ENCODE measurements around the gene RNF125.
A peak's percentile ranks its signal among the peaks of the same experiment; 100 is the strongest.
"Not testable (repeated sequence)": the region's sequence is repeated elsewhere in the genome, so short reads cannot be mapped to it uniquely, and the experiment has no call there.

Gene RNF125

GRCh38 chr18:32018331-32019250 is at the start of gene RNF125:
TSS of gene RNF125 (plus strand) at chr18:32018825. CDS start at chr18:32018864, 39 bp downstream.
- peak; percentile 78 for DNase-seq (ENCODE audit: insufficient read length, low spot score)
- peak; percentile 87 for FAIRE-seq

- FAIRE-seq (no peak), DNase-seq (ENCODE audit: insufficient read length, low spot score) (no peak)
Measured at GRCh38 chr18:31970617-31971016, 48.0 kb upstream of the RNF125 start.

DNA sequence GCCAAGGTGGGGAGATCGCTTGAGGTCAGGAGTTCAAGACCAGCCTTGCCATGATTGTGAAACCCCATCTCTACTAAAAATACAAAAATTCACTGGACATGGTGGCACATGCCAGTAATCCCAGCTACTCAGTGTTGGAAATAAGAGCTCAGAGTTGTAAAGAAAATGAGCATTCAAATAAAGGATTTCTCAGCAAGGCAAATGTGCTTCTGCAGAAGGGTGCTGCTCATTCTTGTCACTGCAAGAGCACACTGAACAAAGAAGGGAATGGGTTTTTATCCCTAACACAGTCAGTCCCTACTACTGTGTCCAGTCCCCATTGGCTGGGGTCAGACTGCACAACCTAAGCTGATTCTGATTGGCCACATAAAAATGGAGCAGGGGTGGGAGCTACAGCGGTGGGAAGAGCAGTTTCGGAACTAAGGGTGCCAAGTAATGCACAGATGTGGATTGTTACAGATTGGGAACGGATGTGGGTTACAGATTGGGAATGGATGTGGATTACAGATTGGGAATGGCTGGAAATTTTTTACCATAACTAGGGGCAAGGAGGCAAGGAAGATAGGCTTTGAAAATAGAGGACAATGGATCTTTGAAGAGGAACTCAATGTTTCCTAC is 44.6 kb upstream of the RNF125 start:
- DNase-seq (ENCODE audit: insufficient read length, low spot score) (no peak), FAIRE-seq (no peak)

DNA sequence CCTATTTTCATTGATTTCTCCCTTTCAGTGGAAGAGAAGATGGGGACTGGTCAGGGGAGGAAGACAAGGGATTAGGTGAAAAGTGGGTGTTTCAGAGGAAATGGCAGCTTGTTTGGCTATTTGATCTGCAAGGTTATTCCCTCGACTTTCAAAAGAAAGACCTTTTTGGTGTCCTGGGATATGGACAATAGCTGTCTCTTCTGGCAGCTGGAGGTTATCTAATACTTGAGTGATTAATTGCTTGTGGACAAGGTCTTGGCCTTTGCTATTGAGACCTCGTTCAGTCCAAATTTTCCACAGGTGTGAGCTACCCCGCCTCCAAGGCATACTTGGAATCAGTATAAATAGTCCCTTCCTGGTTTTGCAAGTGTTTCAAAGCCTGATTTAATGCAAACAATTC is 42.4 kb upstream of the RNF125 start:
- DNase-seq (ENCODE audit: insufficient read length, low spot score) (no peak), FAIRE-seq (no peak)

- no peak for DNase-seq (ENCODE audit: insufficient read length, low spot score)
- FAIRE-seq, result peak; percentile 79
Measured at GRCh38 chr18:31977270-31977872, 41.3 kb upstream of the RNF125 start.

DNA sequence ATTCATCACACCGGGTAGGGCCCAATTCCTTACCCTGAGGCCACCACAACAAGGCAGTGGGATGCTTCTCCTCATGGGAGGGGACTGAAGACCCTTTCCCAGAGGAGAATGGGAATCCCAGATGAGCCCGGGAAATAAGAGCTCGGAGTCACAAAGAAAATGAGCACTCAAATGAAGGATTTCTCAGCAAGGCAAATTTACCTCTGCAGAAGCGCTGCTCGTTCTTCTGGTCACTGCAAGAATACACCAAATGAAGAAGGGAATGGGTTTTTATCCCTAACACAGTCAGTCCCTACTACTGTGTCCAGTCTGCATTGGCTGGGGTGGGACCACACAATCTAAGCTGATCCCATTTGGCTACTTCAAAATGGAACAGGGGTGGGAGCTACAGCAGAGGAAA is 40.0 kb upstream of the RNF125 start:
- FAIRE-seq, result no peak
- DNase-seq (ENCODE audit: insufficient read length, low spot score), result no peak

DNA sequence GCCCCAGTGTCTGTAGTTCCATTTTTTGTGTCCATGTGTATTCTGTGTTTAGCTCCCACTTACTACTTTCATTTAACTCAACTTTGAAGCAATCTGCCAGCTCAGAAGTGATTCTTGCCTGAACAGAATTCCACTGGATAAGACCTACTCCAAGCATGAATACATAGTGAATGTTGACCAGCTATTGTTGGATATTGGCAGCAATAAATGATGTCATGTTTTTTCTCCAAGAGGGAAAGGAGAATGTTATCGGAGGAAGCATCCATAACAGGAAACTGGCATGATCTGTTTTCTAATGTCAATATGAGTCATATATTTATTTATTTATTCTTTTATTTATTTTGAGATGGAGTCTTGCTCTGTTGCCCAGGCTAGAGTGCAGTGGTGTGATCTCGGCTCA is 38.9 kb upstream of the RNF125 start:
- FAIRE-seq, result no peak
- no peak for DNase-seq (ENCODE audit: insufficient read length, low spot score)

DNA sequence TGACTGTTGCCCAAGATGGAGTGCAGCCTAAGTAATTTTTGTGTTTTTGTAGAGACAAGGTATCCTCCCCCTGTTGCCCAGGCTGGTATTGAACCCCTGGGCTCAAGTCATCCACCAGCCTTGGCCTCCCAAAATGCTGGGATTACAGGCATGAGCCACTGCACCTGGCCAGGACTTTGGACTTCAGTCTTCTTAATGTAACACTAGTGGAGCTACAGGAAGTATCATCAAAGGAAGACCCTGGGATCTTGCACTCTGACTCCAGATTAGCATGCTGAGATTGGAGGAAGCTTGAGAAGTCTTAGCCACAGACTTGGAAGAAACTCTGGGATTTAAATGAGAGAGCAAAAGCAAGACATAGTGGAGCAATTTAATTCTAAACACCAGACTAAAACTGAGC is 37.8 kb upstream of the RNF125 start:
- FAIRE-seq, result no peak
- no peak for DNase-seq (ENCODE audit: insufficient read length, low spot score)

- no peak for DNase-seq (ENCODE audit: insufficient read length, low spot score)
- FAIRE-seq, result no peak
Measured at GRCh38 chr18:31983020-31983419, 35.6 kb upstream of the RNF125 start.

DNA sequence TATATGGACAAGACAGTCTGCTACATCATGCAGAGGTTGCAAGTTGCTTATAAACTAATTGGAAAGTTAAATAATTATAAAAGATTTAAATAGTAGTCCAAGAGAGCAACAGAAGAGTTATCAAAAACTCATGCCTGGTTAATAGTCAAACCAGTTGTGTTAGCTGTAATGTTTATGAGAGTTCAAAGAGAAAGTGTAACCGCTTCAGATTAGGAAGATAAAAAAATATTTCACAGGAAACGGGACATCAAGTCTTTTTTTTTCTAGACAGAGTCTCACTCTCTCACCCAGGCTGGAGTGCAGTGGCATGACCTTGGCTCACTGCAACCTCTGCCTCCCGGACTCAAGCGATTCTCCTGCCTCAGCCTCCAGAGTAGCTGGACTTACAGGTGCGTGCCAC is 34.6 kb upstream of the RNF125 start:
- no peak for FAIRE-seq

DNA sequence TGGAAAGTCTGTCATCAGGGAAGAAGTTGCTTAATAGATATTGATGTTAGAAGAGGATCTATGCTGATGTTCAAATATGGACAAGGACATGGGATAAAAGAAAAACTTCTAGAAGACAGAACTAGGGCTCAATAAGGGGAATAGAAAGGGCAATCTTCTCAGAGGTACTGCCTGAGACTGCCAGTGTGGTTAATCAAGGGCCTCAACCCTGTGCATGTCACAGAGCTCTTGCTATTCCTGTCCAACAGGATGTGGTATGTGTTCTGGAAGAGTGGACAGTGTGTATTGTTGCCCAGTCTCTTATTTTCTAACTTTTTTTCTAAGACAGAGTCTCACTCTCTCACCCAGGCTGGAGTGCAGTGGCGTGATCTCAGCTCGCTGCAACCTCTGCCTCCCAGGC is 27.8 kb upstream of the RNF125 start:
- DNase-seq (ENCODE audit: insufficient read length, low spot score) (no peak), FAIRE-seq (no peak)

More for the DNA sequence above, 34.6 kb upstream of the RNF125 start:
- DNase-seq (ENCODE audit: insufficient read length, low spot score), result no peak

DNA sequence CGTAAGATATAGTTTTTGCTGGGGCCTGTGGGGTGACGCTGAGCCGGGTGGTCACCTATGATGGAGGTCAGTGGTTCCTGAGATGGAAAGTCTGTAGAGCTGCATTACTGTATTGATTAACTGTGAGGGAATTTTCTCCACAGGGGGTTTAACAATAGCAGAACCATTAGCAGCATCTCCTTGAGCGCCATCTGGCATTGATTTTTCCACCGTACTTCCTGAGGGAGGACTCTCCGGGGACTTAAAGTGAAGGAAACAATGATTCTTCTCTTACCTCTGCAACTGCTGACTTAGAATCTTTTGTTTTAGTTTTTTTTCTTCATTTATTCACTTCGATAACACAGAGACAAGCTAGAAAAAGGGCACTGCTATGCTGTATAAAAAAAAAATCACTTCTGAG is 22.6 kb upstream of the RNF125 start:
- FAIRE-seq (no peak), DNase-seq (ENCODE audit: insufficient read length, low spot score) (no peak)

DNA sequence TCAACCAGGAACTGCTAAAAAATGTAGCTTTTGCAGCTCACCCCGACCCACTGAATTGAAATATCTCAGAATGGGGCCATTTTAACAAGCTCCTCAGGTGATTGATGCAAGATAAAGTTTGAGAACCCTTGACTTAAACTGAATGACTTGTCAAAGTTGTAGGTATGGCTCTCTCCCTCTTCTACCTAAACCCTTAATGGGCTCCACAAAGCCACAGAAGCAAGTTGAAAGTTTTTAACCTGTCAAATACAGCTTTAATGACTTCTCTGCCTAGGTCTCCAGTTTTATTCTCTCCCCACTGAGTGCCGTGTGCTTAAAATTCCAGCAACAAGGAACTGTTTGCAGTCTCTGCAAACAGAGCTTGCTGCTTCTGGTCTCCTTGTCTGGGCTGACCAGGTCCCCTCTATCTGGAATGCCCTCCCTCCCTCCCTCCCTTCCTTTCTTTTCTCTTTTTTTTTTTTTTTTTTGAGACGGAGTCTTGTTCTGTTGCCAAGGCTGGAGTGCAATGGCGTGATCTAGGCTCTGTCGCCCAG is 19.7 kb upstream of the RNF125 start:
- DNase-seq (ENCODE audit: insufficient read length, low spot score), result no peak
- FAIRE-seq, result no peak

- not testable (repeated sequence) for DNase-seq (ENCODE audit: insufficient read length, low spot score); FAIRE-seq
Measured at GRCh38 chr18:32001141-32001540, 17.5 kb upstream of the RNF125 start.

DNA sequence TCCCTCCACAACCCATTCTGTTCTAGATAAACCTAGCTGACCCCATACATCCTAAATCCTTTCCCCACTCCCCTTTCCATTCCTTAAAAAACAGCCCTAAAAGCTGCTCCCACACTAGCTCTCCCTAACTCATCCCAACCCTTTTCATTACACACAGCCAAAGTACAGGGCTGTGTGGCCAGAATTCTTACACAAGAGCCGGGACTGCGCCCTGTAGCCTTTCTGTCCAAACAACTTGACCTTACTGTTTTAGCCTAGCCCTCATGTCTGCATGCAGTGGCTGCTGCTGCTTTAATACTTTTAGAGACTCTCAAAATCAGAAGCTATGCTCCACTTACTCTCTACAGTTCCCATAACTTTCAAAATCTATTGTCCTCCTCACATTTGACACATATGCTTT is 14.8 kb upstream of the RNF125 start:
- not testable (repeated sequence) for FAIRE-seq; DNase-seq (ENCODE audit: insufficient read length, low spot score)

GRCh38 chr18:32010124-32010721 is 8.4 kb upstream of the RNF125 start:
- FAIRE-seq, result no peak
- DNase-seq (ENCODE audit: insufficient read length, low spot score), result no peak

- no peak for FAIRE-seq
- DNase-seq (ENCODE audit: insufficient read length, low spot score), result no peak
Measured at GRCh38 chr18:32011193-32011592, 7.4 kb upstream of the RNF125 start.

- FAIRE-seq (peak; percentile 75), DNase-seq (ENCODE audit: insufficient read length, low spot score) (no peak)
Measured at GRCh38 chr18:32019251-32019948, 775 bp downstream of the RNF125 start.

DNA sequence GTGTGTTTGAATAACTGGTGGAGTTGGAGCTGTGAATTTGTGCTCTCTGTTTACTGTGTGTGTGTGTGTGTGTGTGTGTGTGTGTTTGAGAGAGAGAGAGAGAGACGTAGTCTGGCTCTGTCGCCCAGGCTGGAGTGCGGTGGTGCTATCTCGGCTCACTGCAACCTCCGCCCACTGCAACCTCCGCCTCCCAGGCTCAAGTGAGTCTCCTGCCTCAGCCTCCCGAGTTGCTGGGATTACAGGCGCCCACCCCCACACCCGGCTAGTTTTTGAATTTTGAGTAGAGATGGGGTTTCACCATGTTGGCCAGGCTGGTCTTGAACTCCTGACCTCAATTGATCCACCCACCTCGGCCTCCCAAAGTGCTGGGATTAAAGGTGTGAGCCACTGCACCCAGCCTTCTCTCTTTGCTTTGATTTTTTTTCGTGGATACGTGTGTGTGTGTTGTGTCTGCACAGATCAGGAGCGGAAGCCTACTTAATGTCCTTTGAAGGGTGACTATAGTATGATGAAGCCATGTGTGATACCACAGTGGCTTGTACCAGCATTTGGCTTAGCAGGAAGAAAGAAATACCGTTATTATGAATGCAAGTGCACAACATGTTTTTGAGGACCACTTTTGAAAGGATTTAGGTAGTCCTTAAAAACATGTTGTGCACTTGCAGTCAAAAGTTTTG is 1.5 kb downstream of the RNF125 start:
- not testable (repeated sequence) for DNase-seq (ENCODE audit: insufficient read length, low spot score); FAIRE-seq

All from GM19239 (cell line).